K562 (cell line): ENCODE results near the gene PRXL2A. TPM values are rescaled to one million over a fixed set of nuclear protein-coding genes. Genes with fewer than 3 reads are reported as not detected.

ENCODE experiments used
- CTCF ChIP-seq, 3 experiments: IDR thresholded peaks in 2 of 3; conservative IDR thresholded peaks in 1 of 3; 2 replicates each; pipeline ENCODE4 v1.5.1; 2011 to 2012; ENCODE audit warnings: low read length in 3 of 3, mild to moderate bottlenecking in 3 of 3, control low read depth in 2 of 3, improper control_type of control experiment in 1 of 3, inconsistent platforms in 1 of 3, low read depth in 1 of 3, mixed read lengths in 1 of 3, moderate library complexity in 1 of 3; ENCODE audit not compliant: insufficient read depth in 2 of 3
- SETDB1 ChIP-seq: IDR thresholded peaks from one replicate; pipeline ENCODE4 v1.6.1; 2012; ENCODE audit warnings: low read length, control low read depth, inconsistent platforms
- SRSF9 ChIP-seq: fragments of 200-400 bp; formaldehyde crosslinking; IDR thresholded peaks from 2 replicates; pipeline ENCODE4 v1.6.1; 2017; ENCODE audit warnings: low read depth, low read length, borderline replicate concordance
- U2AF1 ChIP-seq: fragments of 200-400 bp; formaldehyde crosslinking; optimal IDR thresholded peaks from 2 replicates; pipeline ENCODE3; 2017; ENCODE audit warnings: mild to moderate bottlenecking, low read depth, low read length, moderate library complexity
- ZHX1 ChIP-seq: fragments of 150-350 bp; conservative IDR thresholded peaks from 2 replicates; pipeline ENCODE4 v1.6.1; 2014; ENCODE audit warnings: low read length
- ZNF174 ChIP-seq: fragments of 250-450 bp; sonication (Bioruptor Pico); IDR thresholded peaks from 2 replicates; pipeline ENCODE4 v1.4.0; 2020; ENCODE audit warnings: mild to moderate bottlenecking
- ZNF785 ChIP-seq: fragments of 250-450 bp; sonication (Bioruptor Pico); IDR thresholded peaks from 2 replicates; pipeline ENCODE4 v1.4.0; 2020; ENCODE audit warnings: mild to moderate bottlenecking
- polyA plus RNA-seq, 8 experiments: library from polyadenylated mRNA; depleted of rRNA in 4 of 8; stranded (reverse) in 5 of 8; unstranded in 3 of 8; fragments of >200 nt; fragmentation: Nextera tagmentation in 2 of 8; fragmentation: Illumina TruSeq in 1 of 8; extraction: Ambion mirVana in 2 of 8; extraction: Trizol in 1 of 8; gene quantifications; 2 replicates each; pipeline versions ENCODE4 v1.2.1 to v1.2.3, GENCODE V29; 2011 to 2014; ENCODE audit warnings: inconsistent platforms in 1 of 8, missing spikeins in 1 of 8
- total RNA-seq, 7 experiments: library from RNA; depleted of rRNA in 6 of 7; stranded (reverse); fragments of >200 nt in 6 of 7; fragmentation: Illumina TruSeq in 2 of 7; extraction: Trizol in 2 of 7; gene quantifications; 2 replicates each; pipeline versions ENCODE4 v1.2.1 to v1.2.3, GENCODE V29; 2011 to 2021; ENCODE audit warnings: low replicate concordance in 1 of 7
- TF ChIP-seq, protein P1 (sequence below): fragments of 450-650 bp; IDR thresholded peaks from 2 replicates; pipeline ENCODE4 v1.7.1; 2018; ENCODE audit warnings: mild to moderate bottlenecking, low read depth; ENCODE audit not compliant: partially characterized antibody
- TF ChIP-seq, protein P2 (sequence below): fragments of 250-450 bp; sonication (Bioruptor Pico); IDR thresholded peaks from 2 replicates; pipeline ENCODE4 v1.4.0; 2020; ENCODE audit warnings: mild to moderate bottlenecking, moderate library complexity

PRXL2A gene
- total and polyA plus RNA-seq, 9 of the 15 experiments (the other 6 are each of a cell fraction or from before 2014, with no cell fraction given): 0.14 to 1.2 (median 0.75) TPM

DNA sequence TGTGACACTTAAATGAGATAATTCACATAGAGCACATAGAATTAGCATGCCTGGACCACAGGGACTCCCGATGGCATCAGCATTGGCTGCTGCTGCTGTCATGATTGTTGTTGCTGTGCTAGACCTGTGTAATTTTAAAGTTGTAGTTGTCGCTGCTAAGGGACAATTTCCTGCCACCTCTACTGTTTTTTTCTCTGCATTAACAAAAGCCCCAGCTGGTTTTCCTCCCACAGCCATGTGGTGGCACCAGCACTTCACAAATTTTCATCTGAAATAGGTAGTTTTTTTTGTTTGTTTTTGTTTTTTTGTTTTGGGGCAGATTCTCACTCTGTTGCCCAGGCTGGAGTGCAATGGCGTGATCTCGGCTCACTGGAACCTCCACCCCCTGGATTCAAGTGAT, 25.4 kb upstream of the PRXL2A start (continued):
- TF ChIP-seq ZHX1: no peak
- TF ChIP-seq U2AF1: no peak
- no peak for TF ChIP-seq SRSF9
- peak; percentile 66 to 90 (median 79) for TF ChIP-seq CTCF (IDR thresholded peaks at IDR 0.05 in 2 of 3, conservative IDR thresholded peaks at IDR 0.05 in 1 of 3; ENCODE audit: insufficient read depth in 2 of 3, low read depth in 1 of 3, low read length in 3 of 3)
- no peak for TF ChIP-seq ZNF174 (CRISPR knock-in tag)
- TF ChIP-seq, protein P1, sequence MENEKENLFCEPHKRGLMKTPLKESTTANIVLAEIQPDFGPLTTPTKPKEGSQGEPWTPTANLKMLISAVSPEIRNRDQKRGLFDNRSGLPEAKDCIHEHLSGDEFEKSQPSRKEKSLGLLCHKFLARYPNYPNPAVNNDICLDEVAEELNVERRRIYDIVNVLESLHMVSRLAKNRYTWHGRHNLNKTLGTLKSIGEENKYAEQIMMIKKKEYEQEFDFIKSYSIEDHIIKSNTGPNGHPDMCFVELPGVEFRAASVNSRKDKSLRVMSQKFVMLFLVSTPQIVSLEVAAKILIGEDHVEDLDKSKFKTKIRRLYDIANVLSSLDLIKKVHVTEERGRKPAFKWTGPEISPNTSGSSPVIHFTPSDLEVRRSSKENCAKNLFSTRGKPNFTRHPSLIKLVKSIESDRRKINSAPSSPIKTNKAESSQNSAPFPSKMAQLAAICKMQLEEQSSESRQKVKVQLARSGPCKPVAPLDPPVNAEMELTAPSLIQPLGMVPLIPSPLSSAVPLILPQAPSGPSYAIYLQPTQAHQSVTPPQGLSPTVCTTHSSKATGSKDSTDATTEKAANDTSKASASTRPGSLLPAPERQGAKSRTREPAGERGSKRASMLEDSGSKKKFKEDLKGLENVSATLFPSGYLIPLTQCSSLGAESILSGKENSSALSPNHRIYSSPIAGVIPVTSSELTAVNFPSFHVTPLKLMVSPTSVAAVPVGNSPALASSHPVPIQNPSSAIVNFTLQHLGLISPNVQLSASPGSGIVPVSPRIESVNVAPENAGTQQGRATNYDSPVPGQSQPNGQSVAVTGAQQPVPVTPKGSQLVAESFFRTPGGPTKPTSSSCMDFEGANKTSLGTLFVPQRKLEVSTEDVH: no peak
- TF ChIP-seq, protein P2, sequence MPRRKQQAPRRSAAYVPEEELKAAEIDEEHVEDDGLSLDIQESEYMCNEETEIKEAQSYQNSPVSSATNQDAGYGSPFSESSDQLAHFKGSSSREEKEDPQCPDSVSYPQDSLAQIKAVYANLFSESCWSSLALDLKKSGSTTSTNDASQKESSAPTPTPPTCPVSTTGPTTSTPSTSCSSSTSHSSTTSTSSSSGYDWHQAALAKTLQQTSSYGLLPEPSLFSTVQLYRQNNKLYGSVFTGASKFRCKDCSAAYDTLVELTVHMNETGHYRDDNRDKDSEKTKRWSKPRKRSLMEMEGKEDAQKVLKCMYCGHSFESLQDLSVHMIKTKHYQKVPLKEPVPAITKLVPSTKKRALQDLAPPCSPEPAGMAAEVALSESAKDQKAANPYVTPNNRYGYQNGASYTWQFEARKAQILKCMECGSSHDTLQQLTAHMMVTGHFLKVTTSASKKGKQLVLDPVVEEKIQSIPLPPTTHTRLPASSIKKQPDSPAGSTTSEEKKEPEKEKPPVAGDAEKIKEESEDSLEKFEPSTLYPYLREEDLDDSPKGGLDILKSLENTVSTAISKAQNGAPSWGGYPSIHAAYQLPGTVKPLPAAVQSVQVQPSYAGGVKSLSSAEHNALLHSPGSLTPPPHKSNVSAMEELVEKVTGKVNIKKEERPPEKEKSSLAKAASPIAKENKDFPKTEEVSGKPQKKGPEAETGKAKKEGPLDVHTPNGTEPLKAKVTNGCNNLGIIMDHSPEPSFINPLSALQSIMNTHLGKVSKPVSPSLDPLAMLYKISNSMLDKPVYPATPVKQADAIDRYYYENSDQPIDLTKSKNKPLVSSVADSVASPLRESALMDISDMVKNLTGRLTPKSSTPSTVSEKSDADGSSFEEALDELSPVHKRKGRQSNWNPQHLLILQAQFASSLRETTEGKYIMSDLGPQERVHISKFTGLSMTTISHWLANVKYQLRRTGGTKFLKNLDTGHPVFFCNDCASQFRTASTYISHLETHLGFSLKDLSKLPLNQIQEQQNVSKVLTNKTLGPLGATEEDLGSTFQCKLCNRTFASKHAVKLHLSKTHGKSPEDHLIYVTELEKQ (CRISPR knock-in tag): no peak
- TF ChIP-seq ZNF785 (CRISPR knock-in tag): no peak
- no peak for TF ChIP-seq SETDB1
